Thyroid gland (tissue), 4 donors: ENCODE measurements around the gene ZNF70. TPM values are rescaled to one million over a fixed set of nuclear protein-coding genes. Genes with fewer than 3 reads are reported as not detected.

Source experiments
- DNase-seq, 2 donors: peaks; one replicate each; pipeline ENCODE4 v3.0.0-alpha.2; 2019
- H3K27ac ChIP-seq, 3 donors: fragments of 200-600 bp; sonication (generic); 1 replicate in 2 of 3; 2 replicates in 1 of 3; pipeline ENCODE4 v1.5.1; 2016 to 2019; ENCODE audit warnings: mild to moderate bottlenecking in 1 of 3, moderate library complexity in 1 of 3
- H3K27me3 ChIP-seq: fragments of 200-600 bp; sonication (generic); one replicate; pipeline ENCODE4 v1.5.1; 2019
- H3K36me3 ChIP-seq, 2 donors: fragments of 200-600 bp; sonication (generic); one replicate each; pipeline ENCODE4 v1.5.1; 2016 to 2019
- H3K4me1 ChIP-seq, 2 donors: fragments of 200-600 bp; sonication (generic); one replicate each; pipeline ENCODE4 v1.5.1; 2017 to 2019
- H3K4me3 ChIP-seq, 3 donors: fragments of 200-600 bp; sonication (generic); replicated peaks in 1 of 3; 1 replicate in 2 of 3; 2 replicates in 1 of 3; pipeline ENCODE4 v1.5.1; 2016; ENCODE audit warnings: mild to moderate bottlenecking in 1 of 3
- H3K9me3 ChIP-seq: fragments of 200-600 bp; sonication (generic); one replicate; pipeline ENCODE4 v1.5.1; 2017
- CTCF ChIP-seq, 6 experiments: fragments of 200-600 bp in 3 of 6; fragments of 450-650 bp in 3 of 6; sonication (generic) in 3 of 6; IDR thresholded peaks; one replicate each; pipeline ENCODE4 v1.5.1; 2016 to 2019; ENCODE audit warnings: antibody characterized with exemption in 6 of 6, mild to moderate bottlenecking in 2 of 6, inconsistent platforms in 1 of 6, moderate library complexity in 1 of 6
- POLR2A ChIP-seq, 2 donors: fragments of 450-650 bp; IDR thresholded peaks; one replicate each; pipeline ENCODE4 v1.6.1; 2017; ENCODE audit warnings: antibody characterized with exemption in 2 of 2, mild to moderate bottlenecking in 2 of 2, moderate library complexity in 1 of 2
- WGBS, 2 donors: methylation state at CpG; one replicate each; pipeline ENCODE4 v1.1.5; 2017; 5-methylcytosine and 5-hydroxymethylcytosine counted together
- intact Hi-C: fragments of 100-400 bp; cut with DNase I; formaldehyde crosslinking; loops from one replicate; pipeline ENCODE4 v1.15.1; 2023
- total RNA-seq, 4 donors: library from RNA; depleted of rRNA; stranded (reverse); fragments of >200 nt; gene quantifications; one replicate each; pipeline ENCODE4 v1.2.3, GENCODE V29; 2016

ZNF70 gene
- total RNA-seq, 4 donors from 2014 or later: 5.0 to 10.7 (median 7.4) TPM

GRCh38 chr22:23713696-23714595 lies 37.0 kb downstream of the ZNF70 start:
- H3K36me3 ChIP-seq: peaks cover 8 to 24% of the 10 kb centered on the region in 2 donors
- no peak for DNase-seq

GRCh38 chr22:23712256-23712655 lies 38.7 kb downstream of the ZNF70 start:
- H3K4me1 ChIP-seq: peaks cover 8% of the 10 kb centered on the region in 2 donors
- 93 to 94% methylated on average over 12 of the region's 12 CpGs for WGBS, 2 donors
- H3K36me3 ChIP-seq: peaks cover 16 to 39% of the 10 kb centered on the region in 2 donors
- H3K27ac ChIP-seq: no peak overlapping the region
- TF ChIP-seq CTCF (IDR thresholded peaks at IDR 0.05) (no peak), POLR2A (IDR thresholded peaks at IDR 0.05) (no peak)
- H3K27me3 ChIP-seq: no peaks in the 10 kb centered on the region
- H3K9me3 ChIP-seq: no peaks in the 10 kb centered on the region
- DNase-seq: no peak
- intact Hi-C loops: no loop called here
- no peak overlapping the region for H3K4me3 ChIP-seq

More at GRCh38 chr22:23713696-23714595, 37.0 kb downstream of the ZNF70 start:
- no peak for TF ChIP-seq POLR2A (IDR thresholded peaks at IDR 0.05)
- no peak for TF ChIP-seq CTCF (IDR thresholded peaks at IDR 0.05)
- Histone ChIP-seq H3K4me1 (peaks cover 8 to 12% of the 10 kb centered on the region in 2 donors), H3K4me3 (no peak overlapping the region), H3K27me3 (no peaks in the 10 kb centered on the region), H3K27ac (no peak overlapping the region), H3K9me3 (no peaks in the 10 kb centered on the region)
- intact Hi-C loops: no loop called here
- WGBS, 2 donors: 91 to 93% methylated on average over 26 to 28 of the region's 28 CpGs

GRCh38 chr22:23709107-23709506 lies 41.8 kb downstream of the ZNF70 start:
- TF ChIP-seq CTCF (IDR thresholded peaks at IDR 0.05) (no peak), POLR2A (IDR thresholded peaks at IDR 0.05) (no peak)
- no peaks in the 10 kb centered on the region for H3K9me3 ChIP-seq
- H3K27me3 ChIP-seq: no peaks in the 10 kb centered on the region
- DNase-seq: no peak
- WGBS, 2 donors: 94 to 96% methylated on average over 2 of the region's 2 CpGs
- H3K27ac ChIP-seq: no peak overlapping the region
- H3K4me1 ChIP-seq: no peaks in the 10 kb centered on the region
- peaks cover 40 to 56% of the 10 kb centered on the region in 2 donors for H3K36me3 ChIP-seq
- intact Hi-C loops: no loop called here
- no peak overlapping the region for H3K4me3 ChIP-seq

- no peak overlapping the region for H3K4me3 ChIP-seq
- TF ChIP-seq POLR2A (IDR thresholded peaks at IDR 0.05): no peak
- TF ChIP-seq CTCF (IDR thresholded peaks at IDR 0.05): no peak
These were observed 42.6 kb downstream of the ZNF70 start for GRCh38 chr22:23708270-23708669.

GRCh38 chr22:23705358-23705757 lies 45.6 kb downstream of the ZNF70 start:
- TF ChIP-seq POLR2A (IDR thresholded peaks at IDR 0.05) (no peak), CTCF (IDR thresholded peaks at IDR 0.05) (no peak)
- Histone ChIP-seq H3K4me3 (no peak overlapping the region), H3K9me3 (no peaks in the 10 kb centered on the region), H3K27ac (no peak overlapping the region), H3K4me1 (no peaks in the 10 kb centered on the region), H3K27me3 (no peaks in the 10 kb centered on the region), H3K36me3 (peaks cover 40 to 49% of the 10 kb centered on the region in 2 donors)
- intact Hi-C loops: no loop called here
- WGBS, 2 donors: 88 to 90% methylated on average over 3 of the region's 3 CpGs
- no peak for DNase-seq

More at GRCh38 chr22:23708270-23708669, 42.6 kb downstream of the ZNF70 start:
- no peak for DNase-seq
- peaks cover 40 to 56% of the 10 kb centered on the region in 2 donors for H3K36me3 ChIP-seq
- no peak overlapping the region for H3K27ac ChIP-seq
- intact Hi-C loops: no loop called here
- H3K9me3 ChIP-seq: no peaks in the 10 kb centered on the region
- WGBS, 2 donors: 94 to 98% methylated on average over 1 of the region's 1 CpG
- no peaks in the 10 kb centered on the region for H3K27me3 ChIP-seq
- no peaks in the 10 kb centered on the region for H3K4me1 ChIP-seq
